GM13977 (cell line): ENCODE data around the gene NOSTRIN.
"Not testable (repeated sequence)": the region's sequence is repeated elsewhere in the genome, so short reads cannot be mapped to it uniquely, and the experiment has no call there.

ENCODE experiments used
- DNase-seq: peaks from one replicate; pipeline ENCODE4 v3.0.0; 2012; ENCODE audit warnings: low spot score
- CTCF ChIP-seq: IDR thresholded peaks from 2 replicates; pipeline ENCODE4 v1.5.1; 2012; ENCODE audit warnings: mild to moderate bottlenecking, control low read depth; ENCODE audit not compliant: insufficient read depth; ENCODE audit errors: extremely low read depth, missing control alignments
- in situ Hi-C: fragments of 300-500 bp; cut with MboI; formaldehyde crosslinking; loops from one replicate; pipeline ENCODE4 v1.12.0; 2022; ENCODE audit warnings: low sequenced_read_pairs, low pct_unique_long_range_greater_than_20kb, mixed read lengths, inconsistent platforms; ENCODE audit not compliant: unreplicated experiment

NOSTRIN gene

GRCh38 chr2:168850846-168851245 is 48.4 kb downstream of the NOSTRIN start:
- no peak for TF ChIP-seq CTCF
- in situ Hi-C loops = no loop called here
- no peak for DNase-seq

GRCh38 chr2:168851674-168852320 is 49.4 kb downstream of the NOSTRIN start:
- DNase-seq = no peak
- TF ChIP-seq CTCF = no peak

GRCh38 chr2:168852481-168852880 is 50.0 kb downstream of the NOSTRIN start:
- DNase-seq = no peak
- TF ChIP-seq CTCF = no peak
- in situ Hi-C loops = no loop called here

More at GRCh38 chr2:168851674-168852320, 49.4 kb downstream of the NOSTRIN start:
- in situ Hi-C loops = no loop called here

DNA sequence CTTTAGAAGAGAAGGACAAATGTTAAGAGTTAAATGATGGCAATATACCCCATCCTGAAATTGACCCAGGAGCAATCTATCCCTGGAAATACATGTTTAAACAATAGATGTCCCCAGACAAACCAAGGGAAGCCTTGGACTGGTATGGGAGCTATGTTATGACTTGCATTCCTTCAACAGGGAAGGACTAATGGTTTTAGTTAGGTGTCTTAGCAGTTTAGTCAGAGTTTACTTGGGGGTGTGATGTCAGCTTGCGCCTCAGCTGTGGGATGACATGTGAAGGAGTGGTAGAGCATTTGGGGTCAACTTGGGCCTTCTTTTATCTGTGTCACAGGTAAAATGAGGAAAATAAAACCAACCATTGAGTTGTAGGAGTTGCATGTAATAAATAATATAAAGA is 51.0 kb downstream of the NOSTRIN start:
- no peak for TF ChIP-seq CTCF
- no peak for DNase-seq

DNA sequence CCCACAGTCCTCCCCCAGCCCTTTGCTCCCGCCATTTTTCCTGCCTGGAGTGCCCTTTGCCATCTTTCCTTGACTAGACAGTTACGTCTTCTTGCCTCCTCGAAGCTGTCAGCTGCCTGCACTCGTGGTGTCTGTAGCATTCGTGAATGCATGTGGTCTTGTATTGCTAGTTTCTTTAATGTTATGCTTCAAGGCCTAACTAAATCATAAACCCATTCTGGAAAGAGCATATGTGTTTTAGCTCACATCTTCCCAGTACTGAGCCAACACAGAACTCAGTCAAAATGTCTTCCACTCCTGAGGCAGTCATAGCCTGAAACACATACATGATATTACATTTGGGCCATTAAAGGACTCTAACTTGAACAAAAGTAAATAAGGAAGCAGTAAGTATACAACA is 52.2 kb downstream of the NOSTRIN start:
- no peak for DNase-seq
- in situ Hi-C loops = no loop called here
- TF ChIP-seq CTCF = no peak

More for the DNA sequence above, 51.0 kb downstream of the NOSTRIN start:
- in situ Hi-C loops = no loop called here

- no peak for TF ChIP-seq CTCF
- in situ Hi-C loops = no loop called here
- DNase-seq = no peak
Measured at GRCh38 chr2:168855601-168856000, 53.2 kb downstream of the NOSTRIN start.

DNA sequence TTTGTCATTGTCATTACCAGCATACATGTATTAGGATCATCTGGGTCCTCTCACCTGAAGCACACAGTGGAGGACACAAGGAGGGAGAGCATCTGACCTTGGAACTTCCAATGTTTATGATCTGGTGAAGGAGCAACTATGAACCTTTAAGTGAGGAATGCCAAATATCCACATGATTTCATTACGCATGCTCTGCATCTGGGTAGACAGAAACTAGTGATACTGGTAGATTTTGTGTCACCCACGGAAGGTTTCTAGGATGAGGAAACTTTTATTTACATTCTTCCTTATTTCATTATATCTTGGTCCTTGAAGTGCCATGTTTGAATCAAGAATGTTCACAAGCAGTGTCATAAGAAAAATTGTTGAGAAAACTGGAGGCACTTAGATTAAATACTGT is 55.7 kb downstream of the NOSTRIN start:
- DNase-seq = no peak
- in situ Hi-C loops = no loop called here
- TF ChIP-seq CTCF = no peak

DNA sequence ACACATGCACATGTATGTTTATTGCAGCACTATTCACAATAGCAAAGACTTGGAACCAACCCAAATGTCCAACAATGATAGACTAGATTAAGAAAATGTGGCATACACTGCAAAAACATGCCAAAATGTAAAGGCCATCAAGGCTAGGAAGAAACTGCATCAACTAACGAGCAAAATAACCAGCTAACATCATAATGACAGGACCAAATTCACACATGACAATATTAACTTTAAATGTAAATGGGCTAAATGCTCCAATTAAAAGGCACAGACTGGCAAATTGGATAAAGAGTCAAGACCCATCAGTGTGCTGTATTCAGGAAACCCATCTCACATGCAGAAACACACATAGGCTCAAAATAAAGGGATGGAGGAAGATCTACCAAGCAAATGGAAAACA is 64.7 kb downstream of the NOSTRIN start:
- in situ Hi-C loops = not testable (repeated sequence)

DNA sequence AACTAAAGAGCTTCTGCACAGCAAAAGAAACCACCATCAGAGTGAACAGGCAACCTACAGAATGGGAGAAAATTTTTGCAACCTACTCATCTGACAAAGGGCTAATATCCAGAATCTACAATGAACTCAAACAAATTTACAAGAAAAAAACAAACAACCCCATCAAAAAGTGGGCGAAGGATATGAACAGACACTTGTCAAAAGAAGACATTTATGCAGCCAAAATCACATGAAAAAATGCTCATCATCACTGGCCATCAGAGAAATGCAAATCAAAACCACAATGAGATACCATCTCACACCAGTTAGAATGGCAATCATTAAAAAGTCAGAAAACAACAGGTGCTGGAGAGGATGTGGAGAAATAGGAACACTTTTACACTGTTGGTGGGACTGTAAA is 67.9 kb downstream of the NOSTRIN start:
- DNase-seq, in situ Hi-C loops: not testable (repeated sequence)

More for the DNA sequence above, 64.7 kb downstream of the NOSTRIN start:
- not testable (repeated sequence) for DNase-seq

DNA sequence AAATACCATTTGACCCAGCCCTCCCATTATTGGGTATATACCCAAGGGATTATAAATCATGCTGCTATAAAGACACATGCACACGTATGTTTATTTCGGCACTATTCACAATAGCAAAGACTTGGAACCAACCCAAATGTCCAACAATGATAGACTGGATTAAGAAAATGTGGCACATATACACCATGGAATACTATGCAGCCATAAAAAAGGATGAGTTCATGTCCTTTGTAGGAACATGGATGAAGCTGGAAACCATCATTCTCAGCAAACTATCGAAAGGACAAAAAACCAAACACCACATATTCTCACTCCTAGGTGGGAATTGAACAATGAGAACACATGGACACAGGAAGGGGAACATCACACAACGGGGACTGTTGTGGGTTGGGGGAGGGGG is 68.4 kb downstream of the NOSTRIN start:
- in situ Hi-C loops, DNase-seq: not testable (repeated sequence)
